ENCODE measurements around the gene MCMBP. TPM values are rescaled to one million over a fixed set of nuclear protein-coding genes. Genes with fewer than 3 reads are reported as not detected.
"Not testable (repeated sequence)": the region's sequence is repeated elsewhere in the genome, so short reads cannot be mapped to it uniquely, and the experiment has no call there.

MCMBP gene
- total RNA-seq, 1 experiment from 2014 or later = 148 TPM

DNA sequence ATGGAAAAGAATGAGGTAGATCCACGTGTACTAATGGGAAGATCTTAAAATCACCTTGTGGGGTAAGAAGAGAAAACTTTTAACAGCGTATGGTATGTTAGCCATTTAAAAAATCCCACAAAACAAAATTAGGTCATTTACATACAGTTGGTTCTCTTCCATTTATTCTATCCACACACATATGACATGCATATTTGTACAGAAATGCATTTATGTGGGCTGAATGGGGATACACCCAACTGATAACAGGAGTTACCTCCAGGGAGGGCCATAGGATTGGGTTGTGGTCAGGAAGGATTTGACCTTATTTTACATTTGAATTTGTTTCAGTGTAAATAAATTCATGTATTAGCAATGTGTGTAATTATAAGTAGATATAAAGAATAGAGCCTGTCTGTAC, 71.5 kb downstream of the MCMBP start (continued):
- TF ChIP-seq, protein P1, sequence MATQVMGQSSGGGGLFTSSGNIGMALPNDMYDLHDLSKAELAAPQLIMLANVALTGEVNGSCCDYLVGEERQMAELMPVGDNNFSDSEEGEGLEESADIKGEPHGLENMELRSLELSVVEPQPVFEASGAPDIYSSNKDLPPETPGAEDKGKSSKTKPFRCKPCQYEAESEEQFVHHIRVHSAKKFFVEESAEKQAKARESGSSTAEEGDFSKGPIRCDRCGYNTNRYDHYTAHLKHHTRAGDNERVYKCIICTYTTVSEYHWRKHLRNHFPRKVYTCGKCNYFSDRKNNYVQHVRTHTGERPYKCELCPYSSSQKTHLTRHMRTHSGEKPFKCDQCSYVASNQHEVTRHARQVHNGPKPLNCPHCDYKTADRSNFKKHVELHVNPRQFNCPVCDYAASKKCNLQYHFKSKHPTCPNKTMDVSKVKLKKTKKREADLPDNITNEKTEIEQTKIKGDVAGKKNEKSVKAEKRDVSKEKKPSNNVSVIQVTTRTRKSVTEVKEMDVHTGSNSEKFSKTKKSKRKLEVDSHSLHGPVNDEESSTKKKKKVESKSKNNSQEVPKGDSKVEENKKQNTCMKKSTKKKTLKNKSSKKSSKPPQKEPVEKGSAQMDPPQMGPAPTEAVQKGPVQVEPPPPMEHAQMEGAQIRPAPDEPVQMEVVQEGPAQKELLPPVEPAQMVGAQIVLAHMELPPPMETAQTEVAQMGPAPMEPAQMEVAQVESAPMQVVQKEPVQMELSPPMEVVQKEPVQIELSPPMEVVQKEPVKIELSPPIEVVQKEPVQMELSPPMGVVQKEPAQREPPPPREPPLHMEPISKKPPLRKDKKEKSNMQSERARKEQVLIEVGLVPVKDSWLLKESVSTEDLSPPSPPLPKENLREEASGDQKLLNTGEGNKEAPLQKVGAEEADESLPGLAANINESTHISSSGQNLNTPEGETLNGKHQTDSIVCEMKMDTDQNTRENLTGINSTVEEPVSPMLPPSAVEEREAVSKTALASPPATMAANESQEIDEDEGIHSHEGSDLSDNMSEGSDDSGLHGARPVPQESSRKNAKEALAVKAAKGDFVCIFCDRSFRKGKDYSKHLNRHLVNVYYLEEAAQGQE (IDR thresholded peaks at IDR 0.05; ENCODE audit: low read depth) = no peak
- TF ChIP-seq, protein P2, sequence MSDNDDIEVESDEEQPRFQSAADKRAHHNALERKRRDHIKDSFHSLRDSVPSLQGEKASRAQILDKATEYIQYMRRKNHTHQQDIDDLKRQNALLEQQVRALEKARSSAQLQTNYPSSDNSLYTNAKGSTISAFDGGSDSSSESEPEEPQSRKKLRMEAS (IDR thresholded peaks at IDR 0.05) = no peak
- no peak for TF ChIP-seq EGR1 (IDR thresholded peaks at IDR 0.05; ENCODE audit: low read depth)

DNA sequence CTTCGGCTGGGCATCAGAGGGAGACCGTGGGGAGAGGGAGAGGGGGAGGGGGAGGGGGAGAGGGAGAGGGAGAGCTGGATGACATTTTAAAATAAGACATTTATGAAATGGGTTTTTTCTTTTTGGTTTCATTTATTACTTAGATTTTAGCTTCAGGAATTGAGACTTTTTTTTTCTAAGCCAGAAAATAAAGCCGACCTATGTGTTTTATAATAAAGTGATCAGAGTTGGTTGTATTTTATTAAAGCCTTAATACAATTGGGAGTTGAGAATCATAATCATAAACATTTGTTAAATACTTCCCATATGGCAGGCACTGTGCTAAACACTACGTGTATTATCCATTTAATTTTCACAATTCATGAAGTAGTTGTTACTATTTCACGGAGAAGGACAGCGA, 76.6 kb downstream of the MCMBP start:
- Histone ChIP-seq H3K9me3 (ENCODE audit: control insufficient read depth in 1 of 2, insufficient read depth in 1 of 2, low read depth in 1 of 2, low read length in 2 of 2) (no peaks in the 10 kb centered on the region), H3K4me3 (replicated peaks in 1 of 2; ENCODE audit: low read depth in 1 of 2, low read length in 2 of 2) (no peak overlapping the region), H3K9ac (ENCODE audit: low read length) (no peak overlapping the region), H4K20me1 (ENCODE audit: insufficient read depth) (no peaks in the 10 kb centered on the region), H3K4me2 (ENCODE audit: low read length) (no peak overlapping the region), H3K79me2 (ENCODE audit: insufficient read depth, low read length) (no peaks in the 10 kb centered on the region), H3K4me1 (ENCODE audit: control insufficient read depth in 1 of 2, insufficient read depth in 2 of 2, low read length in 2 of 2) (no peaks in the 10 kb centered on the region), H2AFZ (ENCODE audit: low read depth, low read length, poor library complexity, severe bottlenecking) (no peak overlapping the region), H3K36me3 (ENCODE audit: control insufficient read depth in 1 of 2, insufficient read depth in 2 of 2, low read length in 2 of 2) (no peaks in the 10 kb centered on the region), H3K9me2 (ENCODE audit: insufficient read depth) (no peaks in the 10 kb centered on the region), H3K27ac (ENCODE audit: low read depth, low read length) (no peak overlapping the region), H3K27me3 (ENCODE audit: insufficient read depth, low read length) (no peaks in the 10 kb centered on the region)
- ChIA-PET RAD21 (ENCODE audit: low non-redundant PET in 1 of 2, low total read pairs in 2 of 2, uncharacterized antibody in 2 of 2, unreplicated experiment in 2 of 2) (no interaction called here), POLR2A (no interaction called here), CTCF (no interaction called here)
- DNase-seq (ENCODE audit: low read depth, low spot score) (no peak), ATAC-seq (no peak)
- BruUV-seq (replicated peaks) = no TSS peak
- no peak for TF ChIP-seq FOSL1 (IDR thresholded peaks at IDR 0.05; ENCODE audit: low read depth)
- no peak for TF ChIP-seq ZFX (IDR thresholded peaks at IDR 0.05)
- TF ChIP-seq, protein P1 (IDR thresholded peaks at IDR 0.05; ENCODE audit: low read depth) = no peak
- TF ChIP-seq POLR2AphosphoS5 (IDR thresholded peaks at IDR 0.05; ENCODE audit: low read depth, low read length) = no peak
- TF ChIP-seq RAD21 (IDR thresholded peaks at IDR 0.05; ENCODE audit: low read depth) = no peak
- no peak for TF ChIP-seq JUND (IDR thresholded peaks at IDR 0.05)
- no peak for TF ChIP-seq CBX3 (IDR thresholded peaks at IDR 0.05; ENCODE audit: low read depth)
- no peak for TF ChIP-seq SP1 (IDR thresholded peaks at IDR 0.05; ENCODE audit: low read depth)
- no peak for TF ChIP-seq YY1 (IDR thresholded peaks at IDR 0.05; ENCODE audit: extremely low read depth, insufficient replicate concordance, low read depth, low read length)
- no peak for TF ChIP-seq ELF1 (IDR thresholded peaks at IDR 0.05; ENCODE audit: borderline replicate concordance, low read depth)
- TF ChIP-seq, protein P2 (IDR thresholded peaks at IDR 0.05) = no peak
- TF ChIP-seq EZH2phosphoT487 (IDR thresholded peaks at IDR 0.05; ENCODE audit: borderline replicate concordance) = no peak
- intact Hi-C loops (cut with micrococcal nuclease) = no loop called here

DNA sequence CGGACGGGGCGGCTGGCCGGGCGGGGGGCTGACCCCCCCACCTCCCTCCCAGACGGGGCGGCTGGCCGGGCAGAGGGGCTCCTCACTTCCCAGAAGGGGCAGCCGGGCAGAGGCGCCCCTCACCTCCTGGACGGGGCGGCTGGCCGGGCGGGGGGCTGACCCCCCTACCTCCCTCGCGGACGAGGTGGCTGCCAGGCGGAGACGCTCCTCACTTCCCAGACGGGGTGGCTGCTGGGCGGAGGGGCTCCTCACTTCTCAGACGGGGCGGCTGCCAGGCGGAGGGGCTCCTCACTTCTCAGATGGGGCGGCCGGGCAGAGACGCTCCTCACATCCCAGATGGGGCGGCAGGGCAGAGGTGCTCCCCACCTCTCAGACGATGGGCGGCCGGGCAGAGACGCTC, 77.5 kb downstream of the MCMBP start:
- BruUV-seq (replicated peaks); H3K27ac ChIP-seq (ENCODE audit: low read depth, low read length); H3K9me2 ChIP-seq (ENCODE audit: insufficient read depth); ATAC-seq; H3K79me2 ChIP-seq (ENCODE audit: insufficient read depth, low read length); H3K4me2 ChIP-seq (ENCODE audit: low read length); RAD21 ChIA-PET (ENCODE audit: low non-redundant PET in 1 of 2, low total read pairs in 2 of 2, uncharacterized antibody in 2 of 2, unreplicated experiment in 2 of 2); H3K27me3 ChIP-seq (ENCODE audit: insufficient read depth, low read length); CTCF ChIA-PET; H3K9ac ChIP-seq (ENCODE audit: low read length); intact Hi-C loops (cut with micrococcal nuclease); H3K9me3 ChIP-seq (ENCODE audit: control insufficient read depth in 1 of 2, insufficient read depth in 1 of 2, low read depth in 1 of 2, low read length in 2 of 2); POLR2A ChIA-PET; H3K4me3 ChIP-seq (replicated peaks in 1 of 2; ENCODE audit: low read depth in 1 of 2, low read length in 2 of 2); H4K20me1 ChIP-seq (ENCODE audit: insufficient read depth); DNase-seq (ENCODE audit: low read depth, low spot score); H2AFZ ChIP-seq (ENCODE audit: low read depth, low read length, poor library complexity, severe bottlenecking); H3K4me1 ChIP-seq (ENCODE audit: control insufficient read depth in 1 of 2, insufficient read depth in 2 of 2, low read length in 2 of 2); H3K36me3 ChIP-seq (ENCODE audit: control insufficient read depth in 1 of 2, insufficient read depth in 2 of 2, low read length in 2 of 2): not testable (repeated sequence)
